Parathyroid adenoma (tissue), 2 donors: Measurements from ENCODE around the gene KLF15.

ENCODE experiments used
- H2AFZ ChIP-seq: fragments of 300-600 bp; sonication (generic); one replicate; pipeline ENCODE4 v1.7.0; 2017; ENCODE audit warnings: antibody characterized with exemption, mild to moderate bottlenecking
- H3K27ac ChIP-seq: fragments of 300-600 bp; sonication (generic); one replicate; pipeline ENCODE4 v1.7.0; 2017
- H3K27me3 ChIP-seq: fragments of 300-600 bp; sonication (generic); one replicate; pipeline ENCODE4 v1.7.0; 2017; ENCODE audit warnings: low read length; ENCODE audit not compliant: control insufficient read depth, insufficient read depth
- H3K36me3 ChIP-seq: fragments of 300-600 bp; sonication (generic); one replicate; pipeline ENCODE4 v1.7.0; 2017; ENCODE audit warnings: low read length; ENCODE audit not compliant: control insufficient read depth, insufficient read depth
- H3K4me1 ChIP-seq: fragments of 300-600 bp; sonication (generic); one replicate; pipeline ENCODE4 v1.7.0; 2017; ENCODE audit warnings: control low read depth
- H3K4me2 ChIP-seq: fragments of 300-600 bp; sonication (generic); one replicate; pipeline ENCODE4 v1.7.0; 2017; ENCODE audit warnings: low read length
- H3K4me3 ChIP-seq: fragments of 300-600 bp; sonication (generic); one replicate; pipeline ENCODE4 v1.7.0; 2017; ENCODE audit warnings: low read depth, low read length
- H3K79me2 ChIP-seq: fragments of 300-600 bp; sonication (generic); one replicate; pipeline ENCODE4 v1.7.0; 2017; ENCODE audit warnings: control low read depth
- H3K9ac ChIP-seq: fragments of 300-600 bp; sonication (generic); one replicate; pipeline ENCODE4 v1.7.0; 2017; ENCODE audit warnings: mild to moderate bottlenecking
- H3K9me3 ChIP-seq: fragments of 300-600 bp; sonication (generic); one replicate; pipeline ENCODE4 v1.7.0; 2017; ENCODE audit warnings: low read length; ENCODE audit not compliant: control insufficient read depth
- TF ChIP-seq, protein P1 (sequence below): fragments of 300-600 bp; sonication (generic); IDR thresholded peaks from one replicate; pipeline ENCODE4 v1.7.0; 2017; ENCODE audit warnings: antibody characterized with exemption, mild to moderate bottlenecking
- donor health status: primary hyperparathyroidism.

Gene KLF15

GRCh38 chr3:126347543-126348161 lies 9.6 kb downstream of the KLF15 start:
- Histone ChIP-seq H3K4me1 (no peaks in the 10 kb centered on the region), H2AFZ (no peak overlapping the region), H3K27ac (no peak overlapping the region), H3K27me3 (no peaks in the 10 kb centered on the region), H3K4me2 (no peak overlapping the region), H3K36me3 (no peaks in the 10 kb centered on the region), H3K4me3 (no peak overlapping the region), H3K79me2 (no peaks in the 10 kb centered on the region), H3K9ac (no peak overlapping the region), H3K9me3 (no peaks in the 10 kb centered on the region)
- TF ChIP-seq, protein P1, sequence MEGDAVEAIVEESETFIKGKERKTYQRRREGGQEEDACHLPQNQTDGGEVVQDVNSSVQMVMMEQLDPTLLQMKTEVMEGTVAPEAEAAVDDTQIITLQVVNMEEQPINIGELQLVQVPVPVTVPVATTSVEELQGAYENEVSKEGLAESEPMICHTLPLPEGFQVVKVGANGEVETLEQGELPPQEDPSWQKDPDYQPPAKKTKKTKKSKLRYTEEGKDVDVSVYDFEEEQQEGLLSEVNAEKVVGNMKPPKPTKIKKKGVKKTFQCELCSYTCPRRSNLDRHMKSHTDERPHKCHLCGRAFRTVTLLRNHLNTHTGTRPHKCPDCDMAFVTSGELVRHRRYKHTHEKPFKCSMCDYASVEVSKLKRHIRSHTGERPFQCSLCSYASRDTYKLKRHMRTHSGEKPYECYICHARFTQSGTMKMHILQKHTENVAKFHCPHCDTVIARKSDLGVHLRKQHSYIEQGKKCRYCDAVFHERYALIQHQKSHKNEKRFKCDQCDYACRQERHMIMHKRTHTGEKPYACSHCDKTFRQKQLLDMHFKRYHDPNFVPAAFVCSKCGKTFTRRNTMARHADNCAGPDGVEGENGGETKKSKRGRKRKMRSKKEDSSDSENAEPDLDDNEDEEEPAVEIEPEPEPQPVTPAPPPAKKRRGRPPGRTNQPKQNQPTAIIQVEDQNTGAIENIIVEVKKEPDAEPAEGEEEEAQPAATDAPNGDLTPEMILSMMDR: no peak

- Histone ChIP-seq H3K4me2 (no peak overlapping the region), H3K9me3 (no peaks in the 10 kb centered on the region), H3K9ac (no peak overlapping the region), H3K4me1 (no peaks in the 10 kb centered on the region), H3K27ac (no peak overlapping the region), H3K27me3 (no peaks in the 10 kb centered on the region), H3K4me3 (no peak overlapping the region), H3K79me2 (no peaks in the 10 kb centered on the region), H3K36me3 (no peaks in the 10 kb centered on the region), H2AFZ (no peak overlapping the region)
- TF ChIP-seq, protein P1: no peak
These were observed 10.7 kb downstream of the KLF15 start for GRCh38 chr3:126346466-126346865.

- Histone ChIP-seq H3K4me3 (no peak overlapping the region), H3K79me2 (no peaks in the 10 kb centered on the region), H3K4me2 (no peak overlapping the region), H3K27me3 (no peaks in the 10 kb centered on the region), H3K36me3 (no peaks in the 10 kb centered on the region), H2AFZ (no peak overlapping the region), H3K9ac (no peak overlapping the region), H3K4me1 (no peaks in the 10 kb centered on the region), H3K27ac (no peak overlapping the region), H3K9me3 (no peaks in the 10 kb centered on the region)
- TF ChIP-seq, protein P1: no peak
These were observed 11.4 kb downstream of the KLF15 start for GRCh38 chr3:126345641-126346460.

DNA sequence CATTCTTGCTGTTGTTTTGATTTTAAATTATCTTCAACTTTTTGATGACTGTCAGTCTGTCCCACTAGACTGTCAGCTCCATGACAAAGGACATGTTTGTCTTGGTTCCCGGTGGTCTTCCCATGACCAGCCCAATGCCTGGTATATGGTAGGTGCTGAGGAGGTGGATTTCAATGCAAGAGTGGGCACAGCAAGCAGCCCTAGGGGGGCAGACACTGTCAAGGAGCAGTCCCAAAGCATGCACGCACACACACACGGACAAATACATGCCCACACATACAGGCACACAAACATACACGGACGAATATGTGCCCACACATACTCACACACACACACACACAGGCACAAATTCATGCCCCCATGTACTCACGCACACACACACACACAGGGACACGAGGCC lies 12.0 kb downstream of the KLF15 start:
- TF ChIP-seq, protein P1: no peak
- no peaks in the 10 kb centered on the region for H3K36me3 ChIP-seq
- no peak overlapping the region for H3K4me2 ChIP-seq
- no peaks in the 10 kb centered on the region for H3K79me2 ChIP-seq
- H3K27me3 ChIP-seq: no peaks in the 10 kb centered on the region
- no peaks in the 10 kb centered on the region for H3K9me3 ChIP-seq
- no peak overlapping the region for H3K9ac ChIP-seq
- no peak overlapping the region for H2AFZ ChIP-seq
- H3K4me1 ChIP-seq: no peaks in the 10 kb centered on the region
- H3K4me3 ChIP-seq: no peak overlapping the region
- no peak overlapping the region for H3K27ac ChIP-seq
